Measurements from ENCODE around the gene RSPO4. TPM values are rescaled to one million over a fixed set of nuclear protein-coding genes. Genes with fewer than 3 reads are reported as not detected.

Gene RSPO4
- total RNA-seq, 1 donor from 2014 or later = 10.9 TPM

DNA sequence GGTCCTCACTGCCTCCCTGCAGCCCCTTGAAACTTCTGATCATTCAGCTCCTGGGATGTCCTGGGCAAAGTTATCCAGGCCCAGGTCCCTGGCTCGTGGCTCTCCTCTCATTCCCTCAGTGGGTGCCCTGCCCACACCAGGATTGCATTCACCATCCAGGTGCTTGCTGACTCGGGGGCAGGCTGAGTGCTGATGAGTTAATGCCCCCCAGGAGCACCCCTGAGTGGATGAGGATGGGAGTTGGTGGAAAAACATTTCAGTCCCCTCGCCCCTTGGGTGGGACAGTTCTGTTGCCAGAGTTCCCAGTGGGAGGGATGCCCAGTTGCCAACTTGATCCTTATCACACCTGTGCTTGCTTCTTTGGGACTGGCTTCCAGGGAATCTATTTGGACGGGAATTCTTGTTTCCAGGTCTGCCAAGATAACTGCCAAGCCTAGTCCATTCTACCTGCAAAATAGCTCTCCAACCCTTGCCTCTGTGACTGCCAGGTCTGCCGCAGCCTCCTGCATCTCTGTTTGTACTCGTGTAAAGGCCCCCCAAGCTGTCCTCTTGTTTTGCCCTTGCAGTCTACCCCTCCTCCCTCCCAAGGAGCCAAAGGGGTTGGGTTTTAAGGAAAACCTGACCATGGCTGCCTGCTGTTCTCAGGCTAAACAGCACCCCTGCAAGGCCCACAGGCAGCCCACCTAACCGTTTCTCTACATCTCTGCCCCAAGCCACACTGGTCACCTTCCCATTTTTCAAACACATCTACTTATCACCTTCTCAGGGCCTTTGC, 11.6 kb upstream of the RSPO4 start:
- intact Hi-C loops (cut with DNase I) = no loop called here
- DNase-seq = peak; percentile 32
- H3K9me3 ChIP-seq = no peaks in the 10 kb centered on the region
- no peaks in the 10 kb centered on the region for H3K27me3 ChIP-seq
- TF ChIP-seq, protein P1, sequence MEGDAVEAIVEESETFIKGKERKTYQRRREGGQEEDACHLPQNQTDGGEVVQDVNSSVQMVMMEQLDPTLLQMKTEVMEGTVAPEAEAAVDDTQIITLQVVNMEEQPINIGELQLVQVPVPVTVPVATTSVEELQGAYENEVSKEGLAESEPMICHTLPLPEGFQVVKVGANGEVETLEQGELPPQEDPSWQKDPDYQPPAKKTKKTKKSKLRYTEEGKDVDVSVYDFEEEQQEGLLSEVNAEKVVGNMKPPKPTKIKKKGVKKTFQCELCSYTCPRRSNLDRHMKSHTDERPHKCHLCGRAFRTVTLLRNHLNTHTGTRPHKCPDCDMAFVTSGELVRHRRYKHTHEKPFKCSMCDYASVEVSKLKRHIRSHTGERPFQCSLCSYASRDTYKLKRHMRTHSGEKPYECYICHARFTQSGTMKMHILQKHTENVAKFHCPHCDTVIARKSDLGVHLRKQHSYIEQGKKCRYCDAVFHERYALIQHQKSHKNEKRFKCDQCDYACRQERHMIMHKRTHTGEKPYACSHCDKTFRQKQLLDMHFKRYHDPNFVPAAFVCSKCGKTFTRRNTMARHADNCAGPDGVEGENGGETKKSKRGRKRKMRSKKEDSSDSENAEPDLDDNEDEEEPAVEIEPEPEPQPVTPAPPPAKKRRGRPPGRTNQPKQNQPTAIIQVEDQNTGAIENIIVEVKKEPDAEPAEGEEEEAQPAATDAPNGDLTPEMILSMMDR (IDR thresholded peaks at IDR 0.05) = no peak
- no peaks in the 10 kb centered on the region for H3K36me3 ChIP-seq
- no peak for ATAC-seq
- no peaks in the 10 kb centered on the region for H3K4me1 ChIP-seq
- no peak overlapping the region for H3K4me3 ChIP-seq
- no peak overlapping the region for H3K27ac ChIP-seq

DNA sequence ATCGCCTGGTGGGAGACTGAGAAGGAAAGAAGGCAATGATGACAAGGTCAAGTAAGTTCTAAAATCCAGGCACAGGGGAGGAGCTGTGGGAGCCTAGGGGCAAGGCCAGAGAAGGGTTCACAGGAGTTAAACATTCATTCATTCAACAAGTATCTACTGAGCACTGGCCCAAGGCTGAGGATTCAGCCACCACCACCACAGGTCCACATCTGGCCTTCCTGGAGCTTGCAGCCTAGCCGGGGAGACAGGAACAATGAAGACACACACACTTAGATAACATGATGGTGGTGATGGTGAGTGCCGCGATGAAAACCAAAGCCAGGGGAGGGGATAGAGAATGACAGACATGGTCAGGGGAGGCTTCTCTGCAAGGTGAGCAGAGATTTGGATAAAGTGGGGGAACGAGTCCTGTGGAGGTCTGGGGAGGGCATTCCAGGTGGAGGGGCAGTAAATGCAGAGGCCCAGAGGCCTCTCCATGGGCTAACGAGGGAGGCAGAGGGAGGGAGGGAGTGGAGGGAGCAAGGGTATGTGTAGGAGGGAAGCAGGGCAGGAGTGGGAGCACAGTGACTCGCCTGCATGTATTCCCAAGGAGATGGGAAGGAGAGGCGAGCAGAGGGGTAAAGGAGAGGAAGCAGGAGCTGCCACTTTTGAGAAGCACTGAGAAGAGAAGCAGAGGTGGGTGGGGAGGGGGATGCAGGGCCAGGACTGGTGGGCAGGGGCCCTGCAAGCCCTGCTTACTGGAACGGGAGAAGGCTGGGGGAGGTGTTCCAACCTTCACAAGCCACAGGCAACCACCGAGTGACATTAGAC, 10.5 kb upstream of the RSPO4 start:
- intact Hi-C loops (cut with DNase I) = no loop called here
- TF ChIP-seq, protein P1 (IDR thresholded peaks at IDR 0.05) = no peak
- ATAC-seq = no peak
- Histone ChIP-seq H3K9me3 (no peaks in the 10 kb centered on the region), H3K4me3 (no peak overlapping the region), H3K27me3 (no peaks in the 10 kb centered on the region), H3K36me3 (no peaks in the 10 kb centered on the region), H3K4me1 (no peaks in the 10 kb centered on the region), H3K27ac (no peak overlapping the region)
- peak; percentile 31 for DNase-seq

DNA sequence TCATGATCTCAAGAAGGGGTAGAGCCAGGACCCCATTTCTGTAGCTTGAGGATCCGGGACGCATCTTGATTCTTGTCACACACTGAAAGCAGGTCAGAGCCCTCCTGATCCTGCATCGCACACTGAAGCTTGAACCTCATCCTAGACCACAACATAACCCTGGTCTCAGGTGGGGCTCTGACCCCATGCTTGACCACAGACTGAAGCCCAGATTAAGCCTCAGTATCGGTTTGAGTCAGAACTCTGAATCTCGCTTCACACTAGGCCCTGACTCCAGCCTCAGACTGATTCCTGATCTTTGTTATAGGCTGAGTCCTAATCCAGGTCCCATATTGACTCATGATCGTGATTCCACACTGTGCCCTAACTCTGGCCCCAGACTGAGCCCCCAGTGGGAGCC, 8.5 kb upstream of the RSPO4 start:
- Histone ChIP-seq H3K4me3 (no peak overlapping the region), H3K4me1 (no peaks in the 10 kb centered on the region), H3K27ac (no peak overlapping the region), H3K36me3 (no peaks in the 10 kb centered on the region), H3K9me3 (no peaks in the 10 kb centered on the region), H3K27me3 (no peaks in the 10 kb centered on the region)
- intact Hi-C loops (cut with DNase I) = no loop called here
- DNase-seq (no peak), ATAC-seq (no peak)
- TF ChIP-seq, protein P1 (IDR thresholded peaks at IDR 0.05) = no peak

DNA sequence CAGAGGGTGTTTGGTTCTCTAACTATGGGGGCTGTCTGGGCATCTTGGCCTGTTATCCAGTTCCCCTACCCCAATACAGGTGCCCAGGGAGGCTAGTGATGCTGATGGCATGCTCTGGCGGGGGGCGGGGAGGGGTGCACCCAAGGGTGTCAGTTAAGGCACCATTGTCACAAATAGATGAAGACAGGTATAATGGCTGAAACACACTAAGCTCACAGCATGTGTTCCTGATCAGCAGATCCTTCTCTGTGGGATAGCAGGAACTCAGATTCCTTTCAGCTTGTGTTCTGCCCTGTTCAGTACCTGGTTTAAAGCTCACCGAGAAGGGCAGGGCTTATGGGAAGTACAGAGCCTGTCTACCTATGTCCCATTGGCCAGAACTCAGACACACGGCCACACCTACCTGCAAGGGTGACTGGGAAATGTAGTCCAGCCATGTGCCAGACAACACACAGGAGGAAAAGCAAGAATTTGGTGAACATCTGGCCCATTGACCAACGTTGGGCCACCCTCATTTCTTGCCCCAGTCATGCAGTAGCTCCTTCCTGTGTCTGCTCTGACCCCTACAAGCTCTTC, 3.4 kb upstream of the RSPO4 start:
- DNase-seq = peak; percentile 39

DNA sequence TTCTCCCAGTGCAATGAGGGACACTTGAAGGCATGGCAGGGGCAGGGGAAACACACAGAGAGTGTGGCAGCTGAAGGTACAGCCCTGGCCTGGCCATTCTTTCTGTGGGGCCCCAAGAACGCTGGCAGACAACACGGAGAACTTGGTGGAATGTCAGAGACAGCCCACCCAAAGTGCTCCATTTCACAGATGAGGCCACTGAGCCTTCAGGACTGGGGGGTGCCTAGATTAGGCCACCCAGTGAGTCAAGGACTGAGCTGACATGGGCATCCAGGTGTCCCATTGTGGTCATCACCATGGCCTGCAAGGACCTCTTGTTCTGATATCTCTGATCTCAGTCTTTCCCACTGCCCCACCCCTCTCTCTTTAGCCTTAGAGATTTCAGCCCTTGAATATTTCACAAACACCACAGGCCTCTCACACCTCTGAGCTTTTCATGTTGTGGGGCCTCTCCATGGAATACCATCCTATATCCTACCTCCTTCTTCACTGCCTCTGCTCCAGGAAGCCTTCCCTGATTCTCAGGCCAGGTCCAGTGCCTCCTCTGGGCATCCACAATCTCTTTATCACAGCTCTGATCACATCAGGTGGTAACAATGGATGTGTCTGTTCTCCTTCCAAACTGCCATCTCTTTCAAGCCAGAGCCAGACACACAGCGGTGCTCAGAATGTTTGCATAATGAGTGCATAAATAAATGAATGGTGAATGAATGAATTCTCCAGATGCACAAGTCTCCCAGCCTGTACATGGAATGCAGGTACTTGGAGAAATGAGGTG, 2.0 kb upstream of the RSPO4 start:
- Histone ChIP-seq H3K4me1 (no peaks in the 10 kb centered on the region), H3K4me3 (no peak overlapping the region), H3K9me3 (no peaks in the 10 kb centered on the region), H3K27ac (no peak overlapping the region), H3K27me3 (peaks cover 51% of the 10 kb centered on the region), H3K36me3 (no peaks in the 10 kb centered on the region)
- TF ChIP-seq, protein P1 (IDR thresholded peaks at IDR 0.05) = no peak
- DNase-seq (peak; percentile 13), ATAC-seq (no peak)
- intact Hi-C loops (cut with DNase I) = no loop called here

More for the DNA sequence above, 3.4 kb upstream of the RSPO4 start:
- Histone ChIP-seq H3K36me3 (no peaks in the 10 kb centered on the region), H3K9me3 (no peaks in the 10 kb centered on the region), H3K27me3 (peaks cover 40% of the 10 kb centered on the region), H3K4me3 (no peak overlapping the region), H3K27ac (no peak overlapping the region), H3K4me1 (no peaks in the 10 kb centered on the region)
- ATAC-seq = peak; percentile 79
- TF ChIP-seq, protein P1 (IDR thresholded peaks at IDR 0.05) = no peak
- intact Hi-C loops (cut with DNase I) = no loop called here
